Keratinocyte (primary cell): Measurements from ENCODE around the gene SGSM1. TPM values are rescaled to one million over a fixed set of nuclear protein-coding genes. Genes with fewer than 3 reads are reported as not detected.

Experiments
- DNase-seq: peaks from one replicate; pipeline ENCODE4 v3.0.0-alpha.2; 2011; ENCODE audit warnings: low read depth, missing footprints, low spot score
- FAIRE-seq: peaks from 2 replicates; lab custom pipeline; 2011; peaks lifted over from hg19 to GRCh38; lab: Jason Lieb, UNC
- H2AFZ ChIP-seq: 2 replicates; pipeline ENCODE4 v1.6.0; 2012; ENCODE audit warnings: low read length, control low read depth, inconsistent platforms; ENCODE audit not compliant: control insufficient read depth
- H3K27ac ChIP-seq: 2 replicates; pipeline ENCODE4 v1.5.1; 2011; ENCODE audit warnings: low read length; ENCODE audit not compliant: control insufficient read depth, insufficient read depth
- H3K27me3 ChIP-seq: 3 replicates; pipeline ENCODE4 v1.6.0; 2011; ENCODE audit warnings: low read length; ENCODE audit not compliant: control insufficient read depth, insufficient read depth; ENCODE audit errors: extremely low read depth
- H3K36me3 ChIP-seq, 2 experiments: 2 replicates in 1 of 2; 3 replicates in 1 of 2; pipeline ENCODE4 v1.5.1; 2011; ENCODE audit warnings: low read length in 2 of 2, mild to moderate bottlenecking in 1 of 2; ENCODE audit not compliant: control insufficient read depth in 2 of 2, insufficient read depth in 2 of 2; ENCODE audit errors: extremely low read depth in 1 of 2
- H3K4me1 ChIP-seq: 3 replicates; pipeline ENCODE4 v1.5.1; 2011; ENCODE audit warnings: low read length; ENCODE audit not compliant: control insufficient read depth, insufficient read depth; ENCODE audit errors: extremely low read depth
- H3K4me2 ChIP-seq: 3 replicates; pipeline ENCODE4 v1.6.0; 2011; ENCODE audit warnings: low read depth, low read length; ENCODE audit not compliant: control insufficient read depth, insufficient read depth; ENCODE audit errors: extremely low read depth
- H3K4me3 ChIP-seq, 3 experiments: fragments of 200-600 bp in 1 of 3; sonication (generic) in 1 of 3; 2 replicates in 2 of 3; 3 replicates in 1 of 3; pipeline ENCODE4 v1.5.1; 2011 to 2016; ENCODE audit warnings: low read length in 3 of 3, mild to moderate bottlenecking in 3 of 3, control low read depth in 2 of 3, inconsistent platforms in 1 of 3, low read depth in 1 of 3, mixed read lengths in 1 of 3, mixed run types in 1 of 3, moderate library complexity in 1 of 3; ENCODE audit not compliant: control insufficient read depth in 2 of 3, insufficient read depth in 2 of 3; ENCODE audit errors: extremely low read depth in 1 of 3
- H3K79me2 ChIP-seq: 2 replicates; pipeline ENCODE4 v1.6.0; 2012; ENCODE audit warnings: low read length; ENCODE audit not compliant: control insufficient read depth, insufficient read depth
- H3K9ac ChIP-seq: 3 replicates; pipeline ENCODE4 v1.6.0; 2011; ENCODE audit warnings: low read length; ENCODE audit not compliant: control insufficient read depth, insufficient read depth; ENCODE audit errors: extremely low read depth
- H3K9me1 ChIP-seq: 3 replicates; pipeline ENCODE4 v1.6.0; 2011; ENCODE audit warnings: low read length; ENCODE audit not compliant: control insufficient read depth, insufficient read depth; ENCODE audit errors: extremely low read depth
- H3K9me3 ChIP-seq: 2 replicates; pipeline ENCODE4 v1.5.1; 2012; ENCODE audit warnings: low read depth, low read length; ENCODE audit not compliant: control insufficient read depth
- H4K20me1 ChIP-seq: 3 replicates; pipeline ENCODE4 v1.6.0; 2011; ENCODE audit warnings: low read length; ENCODE audit not compliant: control insufficient read depth, insufficient read depth; ENCODE audit errors: extremely low read depth
- CTCF ChIP-seq, 3 experiments: IDR thresholded peaks in 1 of 3; conservative IDR thresholded peaks in 1 of 3; optimal IDR thresholded peaks in 1 of 3; 2 replicates in 2 of 3; 3 replicates in 1 of 3; pipeline versions ENCODE3 to v1.5.1; 2011; ENCODE audit warnings: low read length in 3 of 3, mild to moderate bottlenecking in 3 of 3, moderate library complexity in 2 of 3, control low read depth in 1 of 3, inconsistent platforms in 1 of 3; ENCODE audit not compliant: insufficient read depth in 2 of 3; ENCODE audit errors: extremely low read depth in 1 of 3
- EZH2 ChIP-seq: IDR thresholded peaks from one replicate; pipeline ENCODE4 v1.6.1; 2012; ENCODE audit warnings: inconsistent platforms, mild to moderate bottlenecking, low read length, moderate library complexity
- dilution Hi-C: fragments of 300-500 bp; cut with MboI; formaldehyde crosslinking; loops from one replicate; pipeline ENCODE4 v1.7.0; 2020; ENCODE audit warnings: low sequenced_read_pairs; ENCODE audit not compliant: extremely low pct_ligation_motif_present
- polyA plus RNA-seq, 5 experiments: library from polyadenylated mRNA; depleted of rRNA in 3 of 5; stranded (reverse) in 3 of 5; stranded (forward) in 1 of 5; unstranded in 1 of 5; fragments of >200 nt; gene quantifications; 1 replicate in 1 of 5; 2 replicates in 3 of 5; 3 replicates in 1 of 5; pipeline versions ENCODE4 v1.2.1 to v1.2.3, GENCODE V29; 2011 to 2012; ENCODE audit warnings: missing spikeins in 2 of 5, low read depth in 1 of 5, low replicate concordance in 1 of 5

Gene SGSM1
- polyA plus RNA-seq, 1 donor (not counting 4 experiments of a cell fraction or from before 2014, with no cell fraction given): not detected

GRCh38 chr22:24855794-24856193, 49.8 kb downstream of the SGSM1 start:
- H3K9ac ChIP-seq: no peak overlapping the region
- TF ChIP-seq CTCF (optimal IDR thresholded peaks at IDR 0.05 in 1 of 3, IDR thresholded peaks at IDR 0.05 in 1 of 3, conservative IDR thresholded peaks at IDR 0.05 in 1 of 3; ENCODE audit: extremely low read depth in 1 of 3, insufficient read depth in 2 of 3, low read length in 3 of 3) (no peak), EZH2 (no peak)
- no peaks in the 10 kb centered on the region for H3K36me3 ChIP-seq
- dilution Hi-C loops: no loop called here
- no peak overlapping the region for H3K4me2 ChIP-seq
- no peak for DNase-seq
- no peaks in the 10 kb centered on the region for H3K9me3 ChIP-seq
- H3K4me3 ChIP-seq: no peak overlapping the region
- no peaks in the 10 kb centered on the region for H3K27me3 ChIP-seq
- no peak overlapping the region for H3K27ac ChIP-seq
- no peaks in the 10 kb centered on the region for H3K79me2 ChIP-seq
- FAIRE-seq: no peak
- H2AFZ ChIP-seq: no peak overlapping the region
- H3K9me1 ChIP-seq: no peaks in the 10 kb centered on the region
- H3K4me1 ChIP-seq: no peaks in the 10 kb centered on the region
- H4K20me1 ChIP-seq: no peaks in the 10 kb centered on the region

GRCh38 chr22:24857576-24857975, 51.6 kb downstream of the SGSM1 start:
- no peaks in the 10 kb centered on the region for H3K9me3 ChIP-seq
- H3K9me1 ChIP-seq: no peaks in the 10 kb centered on the region
- FAIRE-seq (no peak), DNase-seq (no peak)
- H3K4me3 ChIP-seq: no peak overlapping the region
- H3K27me3 ChIP-seq: no peaks in the 10 kb centered on the region
- H3K79me2 ChIP-seq: no peaks in the 10 kb centered on the region
- H3K4me1 ChIP-seq: no peaks in the 10 kb centered on the region
- dilution Hi-C loops: no loop called here
- H3K9ac ChIP-seq: no peak overlapping the region
- H4K20me1 ChIP-seq: no peaks in the 10 kb centered on the region
- no peak overlapping the region for H3K27ac ChIP-seq
- H2AFZ ChIP-seq: no peak overlapping the region
- no peaks in the 10 kb centered on the region for H3K36me3 ChIP-seq
- TF ChIP-seq CTCF (optimal IDR thresholded peaks at IDR 0.05 in 1 of 3, IDR thresholded peaks at IDR 0.05 in 1 of 3, conservative IDR thresholded peaks at IDR 0.05 in 1 of 3; ENCODE audit: extremely low read depth in 1 of 3, insufficient read depth in 2 of 3, low read length in 3 of 3): no peak
- TF ChIP-seq EZH2: no peak
- no peak overlapping the region for H3K4me2 ChIP-seq
